HG03159 (cell line): ENCODE measurements around the gene LDAH.
"Not testable (repeated sequence)": the region's sequence is repeated elsewhere in the genome, so short reads cannot be mapped to it uniquely, and the experiment has no call there.

Source experiments
- ATAC-seq: cut with Tn5 transposase; IDR thresholded peaks from one replicate; pipeline ENCODE4 v1.9.1; 2021; ENCODE audit warnings: mild to moderate bottlenecking, moderate library complexity; ENCODE audit not compliant: unreplicated experiment

Gene LDAH

DNA sequence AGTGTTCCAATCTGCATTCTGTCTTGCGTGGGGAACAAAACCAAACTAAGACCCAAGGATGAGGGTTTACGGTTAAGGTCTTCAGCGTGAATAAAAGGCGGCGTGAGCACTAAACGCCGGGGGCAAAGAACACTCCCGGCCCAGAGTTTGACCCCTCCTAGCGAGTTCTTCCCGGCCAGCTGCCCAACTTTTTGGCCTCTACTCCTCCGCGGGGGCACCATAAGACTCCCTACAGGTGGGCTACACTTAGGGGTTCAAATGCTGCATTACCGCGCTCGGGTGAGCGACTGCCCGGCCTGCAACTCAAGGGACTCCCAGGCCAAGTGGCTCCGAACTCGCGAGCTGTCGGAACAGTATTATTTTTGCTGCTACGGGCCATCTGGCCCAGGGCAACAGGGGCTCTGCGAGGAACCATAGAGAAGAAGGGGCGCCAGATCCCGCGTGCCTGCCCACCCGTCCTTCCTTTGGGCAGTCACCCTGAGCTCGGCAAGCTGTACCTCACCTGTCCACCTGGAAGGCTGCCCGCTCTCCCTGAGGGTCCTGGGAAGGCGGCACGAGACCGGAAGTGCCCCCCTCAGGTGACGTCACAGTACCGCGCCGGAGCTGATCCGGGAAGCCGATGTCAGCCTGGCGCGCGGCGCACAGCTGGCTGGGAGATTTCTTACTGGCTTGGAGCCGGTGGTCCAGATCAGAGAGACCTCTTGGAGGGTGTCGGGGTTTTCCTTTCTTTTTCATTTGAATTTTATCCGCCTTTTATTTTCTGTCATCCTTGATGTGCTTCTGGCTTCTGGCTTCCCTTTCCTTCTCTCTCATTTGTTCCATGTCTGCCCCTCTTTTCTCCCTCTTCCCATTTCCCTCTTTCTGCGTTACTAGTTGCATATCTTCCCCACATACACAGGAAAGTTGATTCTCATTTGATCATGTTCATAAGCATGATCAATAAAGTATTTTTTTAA, at the start of gene LDAH:
Gene LDAH, minus strand, starts transcription at position 567 of the 956 bp plus-strand sequence. CDS start 21,638 bp downstream, outside the sequence.
- peak; percentile 97 for ATAC-seq

GRCh38 chr2:20868377-20868776, 45.5 kb upstream of the LDAH start:
- peak; percentile 100 for ATAC-seq

DNA sequence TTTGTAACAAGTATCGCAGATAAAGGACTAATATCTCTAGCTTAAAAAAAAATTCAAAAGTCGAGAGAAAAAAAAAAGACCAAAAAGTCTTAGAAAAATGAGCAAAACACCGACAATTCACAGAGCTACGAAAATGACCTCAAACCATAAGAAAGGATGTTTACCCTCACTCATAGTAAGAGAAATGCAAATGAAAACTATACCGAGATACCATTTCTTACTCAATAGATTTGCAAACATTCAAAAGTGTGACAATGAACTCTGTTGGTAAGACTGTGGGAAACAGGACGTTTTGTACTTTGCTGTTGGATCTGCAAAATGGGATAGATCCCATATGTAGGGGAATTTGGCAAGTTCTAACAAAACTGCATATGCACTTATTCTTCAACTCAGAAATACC, 39.9 kb upstream of the LDAH start:
- ATAC-seq, result no peak

- no peak for ATAC-seq
Observed at GRCh38 chr2:20855456-20855855, 32.6 kb upstream of the LDAH start.

- ATAC-seq, result no peak
Observed at GRCh38 chr2:20852670-20853069, 29.8 kb upstream of the LDAH start.

DNA sequence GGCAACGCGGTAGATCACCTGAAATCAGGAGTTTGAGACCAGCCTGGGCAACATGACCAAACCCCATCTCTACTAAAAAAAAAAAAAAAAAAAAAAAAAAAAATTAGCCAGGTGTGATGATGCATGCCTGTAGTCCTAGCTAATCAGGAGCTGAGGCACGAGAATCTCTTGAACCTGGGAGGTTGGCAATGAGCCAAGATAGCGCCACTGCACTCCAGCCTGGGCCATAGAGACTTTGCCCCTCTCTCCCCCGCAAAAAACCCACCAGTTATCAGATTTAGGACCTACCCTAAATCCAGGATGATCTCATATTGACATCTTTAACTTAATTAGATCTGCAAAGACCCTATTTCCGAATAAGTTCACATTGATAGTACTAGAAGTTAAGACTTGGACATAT, 29.2 kb upstream of the LDAH start:
- no peak for ATAC-seq

GRCh38 chr2:20844246-20844645, 21.3 kb upstream of the LDAH start:
- ATAC-seq, result no peak

- no peak for ATAC-seq
Observed at GRCh38 chr2:20839052-20839451, 16.2 kb upstream of the LDAH start.

DNA sequence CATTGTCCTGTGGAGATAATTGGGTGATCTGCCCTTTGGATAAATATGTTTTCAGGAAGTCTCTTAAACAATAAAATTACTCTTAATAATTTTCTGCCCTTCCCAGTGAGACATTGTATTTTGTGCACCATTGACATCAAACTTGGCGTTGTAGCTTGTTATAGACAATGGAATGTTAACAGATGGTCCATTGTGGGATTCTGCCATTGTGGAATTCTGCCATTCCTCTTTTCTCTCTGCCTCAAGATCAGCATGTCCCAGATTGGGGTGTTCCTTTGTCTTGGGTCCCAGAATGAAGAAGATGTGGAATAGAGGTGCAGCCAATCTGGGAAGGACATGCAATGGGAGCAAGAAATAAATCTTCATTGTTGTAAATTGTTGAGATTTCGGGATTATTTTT, 15.1 kb upstream of the LDAH start:
- ATAC-seq, result no peak

DNA sequence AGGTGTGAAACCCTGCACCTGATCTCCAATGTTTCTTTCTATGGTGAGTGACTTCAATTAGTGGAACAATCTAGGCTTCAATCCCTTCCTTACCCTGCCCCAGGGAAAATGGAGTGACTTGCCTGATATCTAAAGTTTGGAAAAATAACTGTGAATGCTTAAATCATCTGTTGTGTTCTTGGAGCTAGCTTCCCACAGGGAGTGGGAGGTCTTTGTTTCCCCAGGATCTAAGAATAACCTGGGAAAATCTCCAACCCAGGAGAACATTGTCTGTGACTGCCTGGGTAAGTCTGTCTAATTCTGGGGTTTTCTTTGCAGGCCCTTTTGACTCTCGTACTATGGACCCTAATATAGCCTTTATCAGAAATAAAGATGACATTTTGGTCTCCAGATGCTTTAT, 13.6 kb upstream of the LDAH start:
- ATAC-seq, result no peak

DNA sequence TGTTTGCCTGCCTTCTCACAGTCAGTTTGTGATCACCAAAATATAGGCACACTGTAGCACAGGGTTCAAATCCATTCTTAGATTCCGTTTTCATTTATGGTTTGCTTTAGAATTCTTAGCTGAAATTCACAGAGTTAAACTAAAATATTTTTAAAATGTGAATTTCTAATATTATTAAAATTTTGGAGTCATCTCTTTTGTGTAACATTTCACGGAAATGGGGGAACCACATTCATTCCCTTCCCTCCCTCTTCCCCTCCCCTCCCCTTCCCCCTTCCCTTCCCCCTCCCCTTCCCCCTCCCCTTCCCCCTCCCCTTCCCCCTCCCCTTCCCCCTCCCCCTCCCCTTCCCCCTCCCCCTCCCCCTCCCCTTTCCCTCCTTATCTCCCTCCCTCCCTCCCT, 11.4 kb upstream of the LDAH start:
- ATAC-seq, result no peak

- no peak for ATAC-seq
Observed at GRCh38 chr2:20832606-20833005, 9.7 kb upstream of the LDAH start.

DNA sequence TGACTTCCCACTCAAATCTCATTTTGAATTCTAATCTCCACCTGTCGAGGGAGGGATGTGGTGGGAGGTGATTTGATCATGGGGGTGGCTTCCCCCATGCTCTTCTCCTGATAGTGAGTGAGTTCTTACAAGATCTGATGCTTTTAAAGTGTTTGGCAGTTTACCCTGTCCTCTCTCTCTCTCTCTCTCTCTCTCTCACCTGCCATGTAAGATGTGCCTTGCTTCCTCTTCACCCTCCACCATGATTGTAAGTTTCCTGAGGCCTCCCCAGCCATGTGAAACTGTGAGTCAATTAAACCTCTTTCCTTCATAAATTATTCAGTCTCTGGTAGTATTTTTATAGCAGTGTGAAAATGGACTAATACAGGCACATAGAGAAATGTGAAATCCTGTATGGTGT, 7.0 kb upstream of the LDAH start:
- no peak for ATAC-seq

DNA sequence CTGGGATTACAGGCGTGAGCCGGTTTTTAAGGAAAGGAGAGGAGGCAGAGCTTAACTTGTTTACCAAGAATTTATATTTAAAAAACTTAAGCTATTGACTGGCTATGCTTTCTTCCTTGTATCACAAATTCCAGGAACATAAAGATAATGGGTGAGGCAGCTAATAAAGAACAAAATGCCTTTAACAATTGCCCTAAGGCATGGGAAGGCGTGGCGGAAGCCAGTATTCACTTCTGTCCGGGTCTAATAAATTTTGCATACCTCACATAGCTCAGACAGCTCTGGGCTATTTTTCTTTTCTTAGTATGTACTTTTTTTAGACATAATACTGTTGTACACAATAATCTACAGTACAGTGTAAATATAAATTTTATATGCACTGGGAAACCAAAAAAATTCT, 1.0 kb upstream of the LDAH start:
- ATAC-seq, result no peak

GRCh38 chr2:20818820-20819219, 4.1 kb downstream of the LDAH start:
- ATAC-seq, result no peak

DNA sequence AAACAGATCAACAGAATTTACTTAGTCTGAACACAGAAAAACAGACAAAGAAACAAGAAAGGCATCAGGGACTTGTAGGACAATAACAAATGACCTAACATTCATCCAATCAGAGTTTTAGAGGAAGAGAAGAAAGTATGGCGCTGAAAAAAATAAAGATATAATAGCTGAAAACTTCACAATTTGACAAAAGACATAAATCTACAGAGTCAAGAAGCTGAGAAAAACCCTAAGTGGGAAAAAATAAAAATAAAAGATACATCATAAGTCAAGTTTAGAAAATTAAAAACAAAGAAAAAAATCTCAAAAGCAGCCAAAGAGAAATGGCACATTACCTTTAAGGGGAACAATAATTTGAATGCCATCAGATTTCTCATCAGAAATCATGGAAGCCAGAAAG, 7.7 kb downstream of the LDAH start:
- no peak for ATAC-seq

GRCh38 chr2:20812779-20813178, 10.1 kb downstream of the LDAH start:
- ATAC-seq, result no peak

GRCh38 chr2:20806286-20806685, 16.6 kb downstream of the LDAH start:
- no peak for ATAC-seq

DNA sequence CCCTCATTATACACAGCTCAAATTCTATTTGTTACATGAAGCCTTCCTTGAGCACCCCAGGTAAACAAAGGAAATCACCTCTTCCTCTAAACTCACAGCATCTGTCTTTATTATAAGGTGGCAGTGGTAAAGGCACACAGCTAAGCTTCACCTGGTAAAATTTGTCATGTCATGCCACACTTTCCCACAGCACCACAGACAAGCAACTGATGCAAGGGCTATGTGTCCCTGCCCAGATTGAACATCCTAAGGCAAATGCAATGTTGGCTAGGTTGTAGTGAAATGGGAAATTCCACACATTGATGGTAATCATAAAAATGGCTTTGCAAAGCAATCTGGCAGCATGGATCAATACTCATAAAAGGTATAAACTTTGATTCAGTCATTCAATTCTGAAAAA, 18.9 kb downstream of the LDAH start:
- no peak for ATAC-seq

DNA sequence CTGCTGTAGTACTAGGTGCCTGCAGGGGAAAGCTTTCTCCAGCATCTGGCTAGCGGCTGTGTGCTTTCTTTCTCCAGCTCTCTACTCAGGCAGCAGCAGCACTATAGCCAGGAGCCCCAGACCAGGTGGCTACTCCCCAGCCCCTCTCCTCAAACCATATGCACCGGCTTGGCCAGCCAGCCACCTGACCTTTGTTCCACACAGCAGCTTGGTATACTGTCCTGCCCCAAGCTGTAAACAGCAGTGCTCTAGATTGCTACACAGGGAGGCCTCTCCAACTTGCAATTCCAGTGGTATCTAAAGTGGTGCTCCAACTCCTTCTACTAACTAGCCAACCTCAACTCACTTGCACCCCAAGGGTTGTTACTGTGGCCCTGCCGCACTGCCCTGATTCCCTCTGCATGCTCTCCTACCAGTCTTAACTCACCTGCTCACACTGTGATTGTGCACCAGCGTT, 19.6 kb downstream of the LDAH start:
- ATAC-seq, result no peak

- peak; percentile 67 for ATAC-seq
Observed at GRCh38 chr2:20797096-20797495, 25.8 kb downstream of the LDAH start.

DNA sequence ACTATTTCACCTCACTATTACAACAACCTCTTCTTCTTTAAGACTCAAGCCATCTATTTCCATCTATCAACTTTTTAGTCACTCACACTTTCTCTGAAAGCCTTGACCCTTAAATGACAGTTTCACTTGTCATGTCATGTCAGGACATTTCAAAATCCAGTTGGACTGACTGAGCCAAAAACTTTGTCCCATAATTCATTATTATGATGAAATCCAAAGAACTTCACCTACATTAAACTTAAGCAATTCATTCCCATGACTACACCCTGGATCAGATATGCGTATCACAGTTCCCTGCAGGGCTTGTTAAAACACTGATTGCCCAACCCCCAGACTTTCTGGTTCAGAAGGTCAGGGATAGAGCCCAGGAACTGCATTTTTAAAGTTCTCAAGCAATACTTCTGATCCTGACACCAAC, 26.5 kb downstream of the LDAH start:
- ATAC-seq, result peak; percentile 54

DNA sequence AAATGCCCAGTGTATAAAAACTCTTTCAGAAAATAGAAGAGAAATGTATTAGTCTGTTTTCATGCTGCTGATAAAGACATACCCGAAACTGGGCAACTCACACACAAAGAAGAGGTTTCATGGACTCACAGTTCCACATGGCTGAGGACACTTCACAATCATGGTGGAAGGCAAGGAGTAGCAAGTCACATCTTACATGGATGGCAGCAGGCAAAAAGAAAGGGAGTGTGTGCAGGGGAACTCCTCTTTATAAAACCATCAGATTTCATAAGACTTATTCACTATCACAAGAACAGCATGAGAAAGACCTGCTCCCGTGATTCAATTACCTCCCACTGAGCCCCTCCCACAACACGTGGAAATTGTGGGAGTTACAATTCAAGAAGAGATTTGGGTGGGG, 29.0 kb downstream of the LDAH start:
- ATAC-seq, result not testable (repeated sequence)
